Measurements from ENCODE around the gene PFN3. TPM values are rescaled to one million over a fixed set of nuclear protein-coding genes. Genes with fewer than 3 reads are reported as not detected.

Gene PFN3
- polyA plus RNA-seq, 1 of the 3 experiments (the other 2 are of a cell fraction): not detected

DNA sequence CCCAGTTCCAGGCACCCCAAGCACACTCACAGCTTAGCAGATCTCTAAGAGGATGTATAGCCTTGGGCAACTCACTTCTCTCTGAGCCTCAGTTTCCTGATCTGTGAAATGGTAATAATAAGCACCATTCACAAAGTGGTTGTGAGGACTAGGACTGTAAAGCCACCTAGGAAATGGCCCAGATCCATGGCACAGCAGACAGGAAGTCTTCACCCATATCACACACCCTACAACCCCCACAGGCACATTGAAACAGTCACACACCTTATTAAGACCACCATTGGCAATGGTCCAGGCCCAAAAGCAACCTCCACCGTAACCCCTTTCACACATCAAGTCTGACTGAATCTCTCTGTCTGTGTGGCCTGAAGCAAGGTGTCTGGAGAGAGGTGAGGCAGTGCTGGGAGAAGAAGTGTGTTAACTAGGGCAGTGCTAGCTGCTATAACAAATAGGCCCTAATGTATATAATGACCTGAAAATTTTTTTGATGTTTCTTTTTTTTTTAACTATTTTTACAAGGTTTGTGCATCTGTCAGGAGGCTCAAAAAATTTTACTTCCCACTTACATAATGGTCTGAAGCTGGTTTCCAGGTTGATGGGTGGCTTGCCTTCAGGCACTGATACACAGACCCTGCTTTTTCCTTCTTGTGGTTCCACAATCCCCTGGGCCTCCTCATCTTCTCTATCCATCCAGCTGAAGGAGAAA is 45.1 kb downstream of the PFN3 start:
- H3K9me3 ChIP-seq: no peaks in the 10 kb centered on the region
- ChIA-PET POLR2A (no interaction called here), CTCF (interaction anchor here (1.1 to 3.3 kb wide), 4 partner anchors 11 to 38 kb away, joined by 3 to 14 read pairs (median 6); no protein-coding TSS in a partner anchor)
- H3K4me2 ChIP-seq: no peak overlapping the region
- H3K27ac ChIP-seq (ENCODE audit: low read depth in 2 of 2, low read length in 1 of 2): no peak overlapping the region
- H3K9me2 ChIP-seq: no peaks in the 10 kb centered on the region
- H3F3A ChIP-seq (replicated peaks; ENCODE audit: insufficient read depth): no peaks in the 10 kb centered on the region
- TF ChIP-seq MXI1 (IDR thresholded peaks at IDR 0.05; ENCODE audit: low read depth, low read length) (no peak), POLR2AphosphoS5 (IDR thresholded peaks at IDR 0.05; ENCODE audit: low read depth, low read length) (no peak), TCF12 (IDR thresholded peaks at IDR 0.05) (no peak), TAF1 (IDR thresholded peaks at IDR 0.05; ENCODE audit: borderline replicate concordance, low read depth, low read length) (no peak), FOXM1 (IDR thresholded peaks at IDR 0.05; ENCODE audit: low read depth) (no peak), GATA2 (CRISPR knock-in tag; IDR thresholded peaks at IDR 0.05) (no peak), JUND (IDR thresholded peaks at IDR 0.05) (no peak)
- TF ChIP-seq, protein P1, sequence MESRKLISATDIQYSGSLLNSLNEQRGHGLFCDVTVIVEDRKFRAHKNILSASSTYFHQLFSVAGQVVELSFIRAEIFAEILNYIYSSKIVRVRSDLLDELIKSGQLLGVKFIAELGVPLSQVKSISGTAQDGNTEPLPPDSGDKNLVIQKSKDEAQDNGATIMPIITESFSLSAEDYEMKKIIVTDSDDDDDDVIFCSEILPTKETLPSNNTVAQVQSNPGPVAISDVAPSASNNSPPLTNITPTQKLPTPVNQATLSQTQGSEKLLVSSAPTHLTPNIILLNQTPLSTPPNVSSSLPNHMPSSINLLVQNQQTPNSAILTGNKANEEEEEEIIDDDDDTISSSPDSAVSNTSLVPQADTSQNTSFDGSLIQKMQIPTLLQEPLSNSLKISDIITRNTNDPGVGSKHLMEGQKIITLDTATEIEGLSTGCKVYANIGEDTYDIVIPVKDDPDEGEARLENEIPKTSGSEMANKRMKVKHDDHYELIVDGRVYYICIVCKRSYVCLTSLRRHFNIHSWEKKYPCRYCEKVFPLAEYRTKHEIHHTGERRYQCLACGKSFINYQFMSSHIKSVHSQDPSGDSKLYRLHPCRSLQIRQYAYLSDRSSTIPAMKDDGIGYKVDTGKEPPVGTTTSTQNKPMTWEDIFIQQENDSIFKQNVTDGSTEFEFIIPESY (IDR thresholded peaks at IDR 0.05; ENCODE audit: borderline replicate concordance, low read depth): no peak
- TF ChIP-seq, protein P2, sequence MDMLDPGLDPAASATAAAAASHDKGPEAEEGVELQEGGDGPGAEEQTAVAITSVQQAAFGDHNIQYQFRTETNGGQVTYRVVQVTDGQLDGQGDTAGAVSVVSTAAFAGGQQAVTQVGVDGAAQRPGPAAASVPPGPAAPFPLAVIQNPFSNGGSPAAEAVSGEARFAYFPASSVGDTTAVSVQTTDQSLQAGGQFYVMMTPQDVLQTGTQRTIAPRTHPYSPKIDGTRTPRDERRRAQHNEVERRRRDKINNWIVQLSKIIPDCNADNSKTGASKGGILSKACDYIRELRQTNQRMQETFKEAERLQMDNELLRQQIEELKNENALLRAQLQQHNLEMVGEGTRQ (IDR thresholded peaks at IDR 0.05; ENCODE audit: borderline replicate concordance, low read depth, low read length): no peak
- TF ChIP-seq, protein P3, sequence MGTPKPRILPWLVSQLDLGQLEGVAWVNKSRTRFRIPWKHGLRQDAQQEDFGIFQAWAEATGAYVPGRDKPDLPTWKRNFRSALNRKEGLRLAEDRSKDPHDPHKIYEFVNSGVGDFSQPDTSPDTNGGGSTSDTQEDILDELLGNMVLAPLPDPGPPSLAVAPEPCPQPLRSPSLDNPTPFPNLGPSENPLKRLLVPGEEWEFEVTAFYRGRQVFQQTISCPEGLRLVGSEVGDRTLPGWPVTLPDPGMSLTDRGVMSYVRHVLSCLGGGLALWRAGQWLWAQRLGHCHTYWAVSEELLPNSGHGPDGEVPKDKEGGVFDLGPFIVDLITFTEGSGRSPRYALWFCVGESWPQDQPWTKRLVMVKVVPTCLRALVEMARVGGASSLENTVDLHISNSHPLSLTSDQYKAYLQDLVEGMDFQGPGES (IDR thresholded peaks at IDR 0.05; ENCODE audit: low read depth, low read length): no peak
- no peak for DNase-seq
- no peak overlapping the region for H2AFZ ChIP-seq (ENCODE audit: low read depth)
- H3K36me3 ChIP-seq (replicated peaks in 1 of 2; ENCODE audit: control insufficient read depth in 1 of 2, insufficient read depth in 2 of 2, low read length in 1 of 2): no peaks in the 10 kb centered on the region
- H3K9ac ChIP-seq: no peak overlapping the region
- H3K4me1 ChIP-seq (ENCODE audit: control insufficient read depth in 1 of 2, insufficient read depth in 2 of 2, low read depth in 1 of 2, low read length in 1 of 2): peaks cover 0 to 17% of the 10 kb centered on the region in 2 experiments; a peak in 2 of 4 replicates
- 47% methylated on average over 1 of the region's 1 CpG for WGBS (ENCODE audit: low lambda C conversion rate)
- H3K27me3 ChIP-seq (ENCODE audit: insufficient read depth): no peaks in the 10 kb centered on the region
- H4K20me1 ChIP-seq (ENCODE audit: insufficient read depth): no peaks in the 10 kb centered on the region
- no peak overlapping the region for H3K4me3 ChIP-seq (ENCODE audit: low read depth in 2 of 2, low read length in 1 of 2)
- peaks cover 12% of the 10 kb centered on the region for H3K79me2 ChIP-seq (ENCODE audit: insufficient read depth)

DNA sequence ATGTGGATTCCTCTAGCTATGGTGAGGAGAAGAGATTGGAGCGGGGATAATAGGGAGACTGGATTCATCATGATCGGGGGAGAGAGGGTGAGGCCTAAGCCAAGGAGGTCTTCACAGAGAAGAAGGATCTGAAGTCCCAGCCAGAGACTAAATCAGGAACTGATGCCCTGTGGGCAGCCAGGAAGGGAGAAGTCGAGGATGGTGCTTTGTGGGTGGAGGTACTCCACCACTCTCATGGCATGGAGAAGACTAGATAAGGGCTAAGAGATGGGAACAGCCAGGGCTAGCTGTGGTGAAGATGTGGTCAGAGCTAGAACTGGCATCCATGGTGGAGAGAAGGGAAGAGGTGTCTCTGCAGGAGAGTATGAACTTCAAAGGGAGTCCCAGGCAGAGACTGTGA is 45.8 kb downstream of the PFN3 start:
- H3K27me3 ChIP-seq (ENCODE audit: insufficient read depth): no peaks in the 10 kb centered on the region
- H3K27ac ChIP-seq (ENCODE audit: low read depth in 2 of 2, low read length in 1 of 2): no peak overlapping the region
- no peaks in the 10 kb centered on the region for H3K9me2 ChIP-seq
- no peaks in the 10 kb centered on the region for H3K9me3 ChIP-seq
- H3K4me3 ChIP-seq (ENCODE audit: low read depth in 2 of 2, low read length in 1 of 2): no peak overlapping the region
- DNase-seq: no peak
- no peak overlapping the region for H3K9ac ChIP-seq
- 65% methylated on average over 3 of the region's 3 CpGs for WGBS (ENCODE audit: low lambda C conversion rate)
- H3F3A ChIP-seq (replicated peaks; ENCODE audit: insufficient read depth): no peaks in the 10 kb centered on the region
- ChIA-PET POLR2A (no interaction called here), CTCF (interaction anchor here (1.1 to 3.3 kb wide), 2 partner anchors 15 to 36 kb away, joined by 3 to 14 read pairs; no protein-coding TSS in a partner anchor)
- peaks cover 0 to 23% of the 10 kb centered on the region in 2 experiments; a peak in 2 of 4 replicates for H3K4me1 ChIP-seq (ENCODE audit: control insufficient read depth in 1 of 2, insufficient read depth in 2 of 2, low read depth in 1 of 2, low read length in 1 of 2)
- peaks cover 0 to under 1% of the 10 kb centered on the region in 2 experiments for H3K36me3 ChIP-seq (replicated peaks in 1 of 2; ENCODE audit: control insufficient read depth in 1 of 2, insufficient read depth in 2 of 2, low read length in 1 of 2)
- TF ChIP-seq, protein P4, sequence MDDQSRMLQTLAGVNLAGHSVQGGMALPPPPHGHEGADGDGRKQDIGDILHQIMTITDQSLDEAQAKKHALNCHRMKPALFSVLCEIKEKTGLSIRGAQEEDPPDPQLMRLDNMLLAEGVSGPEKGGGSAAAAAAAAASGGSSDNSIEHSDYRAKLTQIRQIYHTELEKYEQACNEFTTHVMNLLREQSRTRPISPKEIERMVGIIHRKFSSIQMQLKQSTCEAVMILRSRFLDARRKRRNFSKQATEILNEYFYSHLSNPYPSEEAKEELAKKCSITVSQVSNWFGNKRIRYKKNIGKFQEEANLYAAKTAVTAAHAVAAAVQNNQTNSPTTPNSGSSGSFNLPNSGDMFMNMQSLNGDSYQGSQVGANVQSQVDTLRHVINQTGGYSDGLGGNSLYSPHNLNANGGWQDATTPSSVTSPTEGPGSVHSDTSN (IDR thresholded peaks at IDR 0.05): no peak
- TF ChIP-seq TEAD4 (IDR thresholded peaks at IDR 0.05; ENCODE audit: borderline replicate concordance, insufficient read depth): no peak
- TF ChIP-seq NFIC (IDR thresholded peaks at IDR 0.05; ENCODE audit: borderline replicate concordance): no peak
- no peak overlapping the region for H3K4me2 ChIP-seq
- H2AFZ ChIP-seq (ENCODE audit: low read depth): no peak overlapping the region
- H4K20me1 ChIP-seq (ENCODE audit: insufficient read depth): no peaks in the 10 kb centered on the region
- H3K79me2 ChIP-seq (ENCODE audit: insufficient read depth): peaks cover 18% of the 10 kb centered on the region
